Measurements from ENCODE around the gene PODXL2. TPM values are rescaled to one million over a fixed set of nuclear protein-coding genes. Genes with fewer than 3 reads are reported as not detected.

PODXL2 gene
- total and polyA plus RNA-seq, 2 of the 8 experiments (the other 6 are each of a cell fraction or from before 2014, with no cell fraction given), result 27.6 to 31.6 TPM

DNA sequence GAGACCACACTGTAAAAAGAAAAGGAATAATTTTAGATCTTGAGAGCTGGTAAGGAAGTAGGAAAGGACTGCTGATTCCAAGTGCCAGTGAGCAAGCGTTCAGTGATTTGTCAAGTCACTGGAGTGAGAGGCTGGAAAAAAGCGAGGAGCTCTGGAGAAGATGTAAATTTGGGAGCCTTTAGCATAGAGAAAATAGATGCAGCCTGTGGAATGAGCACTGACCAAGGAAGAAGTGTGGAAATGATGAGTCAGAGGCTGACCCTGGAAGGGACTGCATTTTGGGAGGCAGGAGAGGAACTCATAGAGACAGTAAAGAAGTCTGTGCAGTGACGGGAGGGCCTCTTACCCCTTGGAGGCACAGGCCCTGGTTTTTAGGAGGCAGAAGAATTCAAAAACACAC is 26.7 kb downstream of the PODXL2 start:
- no peak overlapping the region for H4K8ac ChIP-seq (ENCODE audit: extremely low read depth, insufficient read depth, low read length)
- no peak overlapping the region for H2BK5ac ChIP-seq (ENCODE audit: low read depth, low read length)
- 88% methylated on average over 3 of the region's 3 CpGs; no CpG with 5 or more reads in 1 of the 2 experiments for WGBS, 2 experiments (ENCODE audit: extremely low coverage in 1 of 2, insufficient coverage in 1 of 2, insufficient read length in 1 of 2, insufficient replicate concordance in 2 of 2, low coverage in 1 of 2, low lambda C conversion rate in 2 of 2, missing lambda C conversion rate in 1 of 2)
- H4K91ac ChIP-seq (replicated peaks; ENCODE audit: insufficient read length, low read length), result no peak overlapping the region
- no peak overlapping the region for H3K4me3 ChIP-seq (ENCODE audit: extremely low read depth in 1 of 4, insufficient read depth in 2 of 4, low read depth in 3 of 4, low read length in 4 of 4)
- H3K4me1 ChIP-seq (replicated peaks in 1 of 4; ENCODE audit: control insufficient read depth in 3 of 4, insufficient read depth in 4 of 4, low read length in 3 of 4), result no peaks in the 10 kb centered on the region
- H4K5ac ChIP-seq (ENCODE audit: insufficient read length, low read depth, low read length), result no peak overlapping the region
- H2AFZ ChIP-seq (ENCODE audit: low read length), result no peak overlapping the region
- no peak overlapping the region for H3K18ac ChIP-seq (ENCODE audit: extremely low read depth, low read length)
- no peak overlapping the region for H2AK5ac ChIP-seq (ENCODE audit: low read depth, low read length)
- H4K20me1 ChIP-seq (replicated peaks in 1 of 2; ENCODE audit: control insufficient read depth in 1 of 2, insufficient read depth in 2 of 2, low read length in 2 of 2), result peaks cover 0 to 3% of the 10 kb centered on the region in 2 experiments
- H3K9me3 ChIP-seq (ENCODE audit: insufficient read depth in 2 of 2, low read depth in 1 of 2, low read length in 1 of 2), result no peaks in the 10 kb centered on the region
- H3K23me2 ChIP-seq (ENCODE audit: low read depth, low read length), result no peaks in the 10 kb centered on the region
- no peak for DNase-seq (ENCODE audit: low read depth in 1 of 2, low spot score in 2 of 2)
- H3K4ac ChIP-seq (replicated peaks; ENCODE audit: insufficient read length, low read depth, low read length), result no peak overlapping the region
- no peak overlapping the region for H2BK12ac ChIP-seq (ENCODE audit: low read depth, low read length)
- no peak overlapping the region for H3K56ac ChIP-seq (replicated peaks; ENCODE audit: insufficient read length, low read depth, low read length)
- H3K14ac ChIP-seq (ENCODE audit: insufficient read length), result no peak overlapping the region
- H3K23ac ChIP-seq (ENCODE audit: insufficient read length), result no peak overlapping the region
- H2BK120ac ChIP-seq (replicated peaks; ENCODE audit: low read depth, low read length), result no peak overlapping the region
- peaks cover 2% of the 10 kb centered on the region; the same call in 1 of the 2 replicates for H3K79me1 ChIP-seq (ENCODE audit: low read depth, low read length)
- H3K27me3 ChIP-seq (replicated peaks in 1 of 4; ENCODE audit: control insufficient read depth in 3 of 4, extremely low read depth in 1 of 4, insufficient read depth in 3 of 4, low read length in 3 of 4), result no peaks in the 10 kb centered on the region
- CTCF ChIA-PET (ENCODE audit: partially characterized antibody), result interaction anchor here (0.6 to 1.9 kb wide), 4 partner anchors 10 to 179 kb away, joined by 3 to 7 read pairs (median 3); no protein-coding TSS in a partner anchor
- POLR2A ChIA-PET (ENCODE audit: partially characterized antibody), result interaction anchor here (1.7 kb wide), 1 partner anchor 56 kb away, joined by 5 read pairs; no protein-coding TSS in a partner anchor
- no peak for FAIRE-seq
- H3K27ac ChIP-seq (ENCODE audit: low read depth, low read length), result no peak overlapping the region
- H3K36me3 ChIP-seq (ENCODE audit: control insufficient read depth in 2 of 4, insufficient read depth in 4 of 4, low read length in 3 of 4), result no peaks in the 10 kb centered on the region; a peak in 2 of 8 replicates
- H3K4me2 ChIP-seq (ENCODE audit: insufficient read depth in 1 of 2, low read depth in 2 of 2, low read length in 2 of 2), result no peak overlapping the region
- H3K79me2 ChIP-seq (ENCODE audit: control insufficient read depth in 1 of 2, insufficient read depth in 2 of 2, low read length in 2 of 2), result no peaks in the 10 kb centered on the region
- no peak overlapping the region for H3K9ac ChIP-seq (replicated peaks in 1 of 4; ENCODE audit: extremely low read depth in 1 of 4, low read depth in 3 of 4, low read length in 3 of 4)
- no peak overlapping the region for H2BK15ac ChIP-seq (ENCODE audit: low read length)
- H2BK20ac ChIP-seq (ENCODE audit: low read length), result no peak overlapping the region
- TF ChIP-seq KDM1A (IDR thresholded peaks at IDR 0.05; ENCODE audit: borderline replicate concordance, low read length) (no peak), GABPA (IDR thresholded peaks at IDR 0.05; ENCODE audit: borderline replicate concordance, insufficient read depth, low read length) (no peak), YY1 (IDR thresholded peaks at IDR 0.05; ENCODE audit: low read depth, low read length) (no peak), FOSL1 (IDR thresholded peaks at IDR 0.05; ENCODE audit: insufficient read depth, low read depth, low read length) (no peak), BCL11A (IDR thresholded peaks at IDR 0.05; ENCODE audit: low read depth in 2 of 2, low read length in 2 of 2) (no peak), RNF2 (IDR thresholded peaks at IDR 0.05; ENCODE audit: borderline replicate concordance, low read depth, low read length, missing control alignments, poor library complexity, severe bottlenecking) (no peak), NRF1 (IDR thresholded peaks at IDR 0.05; ENCODE audit: low read depth, low read length) (no peak), HDAC6 (IDR thresholded peaks at IDR 0.05; ENCODE audit: low read depth, low read length) (no peak), TEAD4 (IDR thresholded peaks at IDR 0.05; ENCODE audit: low read depth, low read length) (no peak), POU5F1 (IDR thresholded peaks at IDR 0.05; ENCODE audit: low read depth, low read length) (no peak), ASH2L (IDR thresholded peaks at IDR 0.05; ENCODE audit: low read length) (no peak), RFX5 (IDR thresholded peaks at IDR 0.05; ENCODE audit: borderline replicate concordance, low read depth, low read length) (no peak)
- TF ChIP-seq, protein P1, sequence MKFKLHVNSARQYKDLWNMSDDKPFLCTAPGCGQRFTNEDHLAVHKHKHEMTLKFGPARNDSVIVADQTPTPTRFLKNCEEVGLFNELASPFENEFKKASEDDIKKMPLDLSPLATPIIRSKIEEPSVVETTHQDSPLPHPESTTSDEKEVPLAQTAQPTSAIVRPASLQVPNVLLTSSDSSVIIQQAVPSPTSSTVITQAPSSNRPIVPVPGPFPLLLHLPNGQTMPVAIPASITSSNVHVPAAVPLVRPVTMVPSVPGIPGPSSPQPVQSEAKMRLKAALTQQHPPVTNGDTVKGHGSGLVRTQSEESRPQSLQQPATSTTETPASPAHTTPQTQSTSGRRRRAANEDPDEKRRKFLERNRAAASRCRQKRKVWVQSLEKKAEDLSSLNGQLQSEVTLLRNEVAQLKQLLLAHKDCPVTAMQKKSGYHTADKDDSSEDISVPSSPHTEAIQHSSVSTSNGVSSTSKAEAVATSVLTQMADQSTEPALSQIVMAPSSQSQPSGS (IDR thresholded peaks at IDR 0.05; ENCODE audit: low read length), result no peak

Measured in H1 (cell line).